Measurements from ENCODE around the gene TBC1D9.

Gene TBC1D9

DNA sequence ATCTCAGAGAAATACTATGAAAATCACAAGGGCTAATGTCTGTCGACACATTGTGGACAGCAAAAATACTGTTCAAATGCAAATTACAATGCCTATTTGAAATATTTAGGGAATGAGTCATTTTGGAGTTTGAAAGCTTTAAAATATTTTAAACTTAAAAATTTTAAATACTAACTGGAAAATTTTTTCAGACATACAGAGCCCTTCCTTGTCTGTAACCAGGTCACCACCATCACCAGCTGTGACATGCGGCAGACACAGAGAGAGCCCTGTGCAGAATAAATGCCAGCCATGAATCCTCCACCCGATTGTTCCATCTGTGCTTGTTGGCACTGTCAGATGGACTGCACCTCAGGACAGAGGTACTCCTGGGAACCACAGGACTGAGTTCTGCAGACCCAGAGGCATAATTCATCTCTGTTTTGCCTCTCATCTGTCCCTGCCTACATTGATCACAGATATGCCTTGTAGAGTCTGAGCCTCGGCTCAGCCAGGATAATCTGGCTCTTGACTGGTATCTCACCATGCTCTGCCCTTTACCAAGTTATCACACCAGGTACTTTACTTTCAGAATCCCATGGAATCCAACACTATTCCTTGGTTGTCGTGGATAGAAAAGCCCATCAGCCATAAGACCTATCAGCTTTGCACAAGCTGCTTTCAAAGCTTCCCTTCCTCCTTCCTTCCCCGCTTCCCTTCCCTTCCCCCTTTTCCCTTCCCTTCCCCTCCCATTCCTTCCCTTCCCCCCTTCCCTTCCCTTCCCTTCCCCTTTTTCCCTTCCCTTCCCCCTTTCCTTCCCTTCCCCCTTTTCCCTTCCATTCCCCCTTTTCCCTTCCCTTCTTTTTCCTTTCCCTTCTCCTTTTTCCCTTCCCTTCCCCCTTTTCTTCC is 67.2 kb downstream of the TBC1D9 start:
- no peak for DNase-seq

DNA sequence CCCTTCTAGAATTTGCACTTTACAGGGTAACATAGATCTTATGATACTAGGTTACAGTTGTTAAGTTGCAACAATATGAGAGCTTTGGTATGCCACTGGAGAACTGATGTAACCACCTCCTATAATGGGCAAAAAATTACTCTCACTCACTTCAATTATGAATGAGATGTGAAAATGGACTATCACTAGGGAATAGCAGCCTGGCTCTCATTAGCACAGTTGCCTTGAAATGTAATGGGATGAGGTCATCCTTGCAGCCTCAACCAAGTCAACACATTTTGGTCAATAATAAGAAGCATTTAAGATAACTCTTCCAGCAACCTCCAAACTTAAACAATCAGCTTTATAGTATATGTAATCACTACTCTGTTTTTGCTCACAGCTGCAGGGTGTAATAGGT is 69.4 kb downstream of the TBC1D9 start:
- no peak for DNase-seq

DNA sequence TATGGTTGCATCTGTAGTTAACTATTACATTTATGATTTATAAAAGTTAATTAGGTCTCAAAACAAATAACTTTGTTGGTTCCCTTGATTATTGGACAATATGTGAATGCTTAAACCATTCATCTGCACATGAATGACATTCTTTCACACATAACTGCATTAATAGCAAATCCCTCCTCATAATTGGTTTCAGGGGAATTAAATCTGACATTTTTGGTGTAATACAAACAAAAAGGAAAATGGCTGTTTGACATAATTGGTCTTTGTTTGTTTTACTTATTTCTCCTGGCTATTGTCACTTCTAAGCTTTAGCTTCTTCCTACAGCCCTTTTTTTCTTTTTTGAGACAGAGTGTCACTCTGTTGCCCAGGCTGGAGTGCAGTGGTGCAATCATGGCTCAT is 71.9 kb downstream of the TBC1D9 start:
- DNase-seq: no peak

DNA sequence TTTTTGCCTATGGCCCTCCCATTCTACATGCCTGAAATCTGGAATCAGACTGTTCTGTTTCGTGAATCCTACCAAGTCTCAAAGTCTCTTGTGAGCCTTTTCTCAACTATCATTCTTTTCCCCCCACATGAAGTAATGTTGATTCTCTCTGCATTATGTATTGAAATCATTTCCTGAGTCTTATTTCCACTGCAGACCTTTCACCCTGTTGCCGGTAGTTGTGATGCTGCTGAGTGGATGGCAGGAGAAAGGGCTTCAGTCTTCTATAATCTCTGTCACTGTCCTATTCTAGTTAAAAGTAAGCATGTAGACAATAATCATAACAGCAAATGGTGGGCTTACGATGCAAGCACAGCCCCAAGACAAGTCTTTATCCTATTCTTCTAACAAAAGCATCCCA is 75.0 kb downstream of the TBC1D9 start:
- no peak for DNase-seq

DNA sequence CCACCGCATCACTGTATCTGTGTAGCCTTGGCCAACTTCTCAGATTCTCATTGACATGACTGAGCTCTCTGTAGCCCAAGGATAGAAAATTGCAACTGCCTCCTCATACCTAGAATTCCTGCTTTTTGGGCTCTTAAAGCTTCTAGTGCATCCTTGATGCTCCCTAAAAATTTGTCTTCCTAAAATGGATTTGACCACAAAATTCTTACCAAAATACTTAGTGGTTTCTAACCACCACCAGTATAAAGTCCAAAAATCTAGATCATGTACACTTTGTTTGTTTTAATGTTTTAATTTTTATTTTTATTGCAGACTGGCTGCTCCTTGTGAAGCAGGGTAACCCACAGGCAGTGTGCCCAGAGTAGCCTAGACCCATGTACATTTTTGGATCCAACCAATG is 75.5 kb downstream of the TBC1D9 start:
- DNase-seq: no peak

DNA sequence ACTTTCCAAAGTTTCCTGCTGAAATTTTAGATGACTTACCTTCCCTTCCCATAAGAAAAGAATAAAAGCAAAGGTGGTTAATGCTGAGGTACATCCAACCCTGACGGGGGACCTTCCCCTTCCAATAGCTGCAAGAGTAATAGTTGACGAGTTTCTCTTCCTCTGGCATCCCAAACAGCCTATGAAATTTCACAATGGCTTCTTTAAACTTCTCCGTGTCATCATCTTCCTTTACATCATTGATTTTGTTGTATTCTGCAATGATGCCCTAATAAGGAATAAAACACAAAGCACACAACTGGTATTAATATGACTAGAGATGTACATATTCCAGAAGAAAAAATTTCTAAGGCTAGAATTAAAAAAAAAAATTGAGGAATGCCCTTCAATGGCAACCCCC is 76.6 kb downstream of the TBC1D9 start:
- no peak for DNase-seq

DNA sequence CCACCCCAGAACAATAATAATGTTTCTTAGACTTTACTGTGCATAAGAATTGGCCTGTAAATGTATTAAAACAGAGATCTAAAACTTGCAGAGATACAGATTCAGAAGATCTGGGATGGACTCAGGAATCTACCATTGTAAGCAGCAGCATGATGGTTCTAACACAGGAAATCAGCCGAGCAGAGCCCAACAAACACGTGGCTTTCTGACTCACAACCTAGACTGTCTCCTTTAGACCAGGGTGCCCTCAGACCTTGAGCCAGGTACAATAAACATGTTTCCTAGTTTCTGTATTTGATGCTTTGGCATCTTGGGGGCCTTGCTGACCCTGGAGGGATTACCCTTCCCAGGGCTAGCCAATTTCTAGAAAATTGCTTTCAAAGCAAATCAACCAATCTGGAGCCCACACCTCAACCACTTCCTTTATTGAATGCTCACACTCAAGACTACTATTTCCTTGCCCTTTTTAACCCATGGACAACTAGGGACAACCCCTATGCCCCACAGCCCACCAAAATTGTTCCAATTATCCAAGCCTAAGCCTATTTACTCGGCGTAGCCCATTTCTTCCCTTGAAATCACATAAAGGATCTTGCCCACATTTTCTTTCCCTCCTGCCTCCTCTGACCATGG is 80.5 kb downstream of the TBC1D9 start:
- DNase-seq: no peak

DNA sequence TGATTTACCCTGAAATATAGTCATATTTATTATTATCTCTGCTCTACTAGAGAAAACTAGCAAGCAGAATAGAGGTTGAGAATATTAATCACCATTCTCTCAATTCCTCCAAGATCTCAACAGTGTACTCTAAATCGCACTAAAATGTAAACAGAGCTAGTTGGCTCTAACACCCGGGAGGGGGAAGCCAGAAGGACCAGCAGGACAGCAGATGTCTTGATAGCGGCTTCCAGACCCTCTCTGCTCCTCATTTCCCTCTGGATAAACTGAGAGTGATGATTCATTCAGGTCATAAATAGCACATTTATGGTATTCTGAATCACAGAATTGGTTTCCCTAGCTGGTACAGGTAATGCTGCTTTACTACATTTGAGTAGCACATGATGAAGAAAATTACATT is 82.5 kb downstream of the TBC1D9 start:
- no peak for DNase-seq

DNA sequence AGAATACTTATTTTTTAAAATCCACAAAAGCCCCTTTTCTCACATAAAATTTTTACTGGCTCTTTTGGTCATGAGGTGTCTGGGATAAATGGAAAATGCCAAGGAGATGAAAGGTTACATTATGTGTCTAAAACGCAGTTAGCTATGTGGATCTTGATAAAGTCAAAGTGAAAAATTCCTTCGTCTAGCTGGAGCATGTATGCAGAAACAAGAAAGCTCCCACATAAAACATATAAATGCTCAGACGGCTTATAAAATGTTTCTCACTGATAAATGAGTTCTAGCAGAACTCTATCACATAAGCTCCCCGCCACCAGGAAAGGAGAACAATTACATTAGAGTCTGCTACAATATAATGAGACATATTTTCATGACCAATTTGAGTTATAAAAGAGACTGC is 83.8 kb downstream of the TBC1D9 start:
- no peak for DNase-seq

DNA sequence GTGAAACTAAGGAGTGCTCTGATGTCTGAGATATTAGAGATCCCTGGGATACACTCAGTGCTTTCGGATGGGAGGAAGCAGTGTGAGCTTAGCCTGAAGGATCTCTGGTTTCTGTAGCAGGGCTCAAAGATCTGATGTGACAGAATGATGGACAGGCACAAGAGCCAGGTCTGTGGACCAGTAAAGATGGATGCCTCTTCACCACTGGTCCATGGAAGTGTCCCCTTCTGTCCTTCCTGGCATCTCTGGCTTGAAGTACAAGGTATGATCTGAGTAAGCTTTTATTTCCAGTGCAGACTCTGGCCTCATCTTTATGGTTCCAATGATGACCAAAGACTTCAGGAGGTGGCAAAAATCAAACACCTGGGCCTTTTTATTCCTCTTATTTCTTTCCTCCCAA is 88.1 kb downstream of the TBC1D9 start:
- DNase-seq: no peak

DNA sequence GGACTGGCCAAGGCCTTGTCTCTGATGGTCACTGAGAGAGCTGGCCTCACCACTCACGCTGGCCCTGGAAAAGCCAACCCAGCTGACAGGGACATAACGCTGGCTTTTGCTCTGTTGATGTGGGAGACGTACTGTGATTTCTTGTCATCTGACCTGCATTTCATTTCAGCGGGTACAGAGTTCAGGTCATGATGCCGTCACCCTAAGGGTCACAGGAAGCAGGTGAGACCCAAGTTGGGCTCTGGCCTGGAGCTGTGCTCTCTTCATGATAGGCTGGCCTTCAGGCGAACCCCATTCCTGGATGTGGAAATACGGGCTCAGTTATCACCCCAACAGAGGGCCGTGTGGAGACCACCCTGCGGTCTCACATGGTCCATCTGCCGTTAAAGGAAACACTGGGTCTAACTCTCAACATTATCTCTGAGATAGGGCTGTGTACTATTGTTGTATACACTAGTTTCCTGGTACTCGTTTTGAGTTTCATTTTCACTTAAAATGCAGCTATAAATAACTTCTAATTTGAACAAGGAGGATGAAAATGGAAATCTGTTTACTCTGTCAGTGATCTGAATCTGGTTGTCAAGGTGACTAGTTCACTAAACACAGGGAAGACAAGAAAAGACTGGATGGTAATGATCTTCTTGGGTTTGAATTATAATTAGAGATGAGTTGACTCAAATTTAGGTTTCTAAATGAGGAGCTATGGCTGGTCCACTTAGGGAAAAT is 89.1 kb downstream of the TBC1D9 start:
- no peak for DNase-seq

DNA sequence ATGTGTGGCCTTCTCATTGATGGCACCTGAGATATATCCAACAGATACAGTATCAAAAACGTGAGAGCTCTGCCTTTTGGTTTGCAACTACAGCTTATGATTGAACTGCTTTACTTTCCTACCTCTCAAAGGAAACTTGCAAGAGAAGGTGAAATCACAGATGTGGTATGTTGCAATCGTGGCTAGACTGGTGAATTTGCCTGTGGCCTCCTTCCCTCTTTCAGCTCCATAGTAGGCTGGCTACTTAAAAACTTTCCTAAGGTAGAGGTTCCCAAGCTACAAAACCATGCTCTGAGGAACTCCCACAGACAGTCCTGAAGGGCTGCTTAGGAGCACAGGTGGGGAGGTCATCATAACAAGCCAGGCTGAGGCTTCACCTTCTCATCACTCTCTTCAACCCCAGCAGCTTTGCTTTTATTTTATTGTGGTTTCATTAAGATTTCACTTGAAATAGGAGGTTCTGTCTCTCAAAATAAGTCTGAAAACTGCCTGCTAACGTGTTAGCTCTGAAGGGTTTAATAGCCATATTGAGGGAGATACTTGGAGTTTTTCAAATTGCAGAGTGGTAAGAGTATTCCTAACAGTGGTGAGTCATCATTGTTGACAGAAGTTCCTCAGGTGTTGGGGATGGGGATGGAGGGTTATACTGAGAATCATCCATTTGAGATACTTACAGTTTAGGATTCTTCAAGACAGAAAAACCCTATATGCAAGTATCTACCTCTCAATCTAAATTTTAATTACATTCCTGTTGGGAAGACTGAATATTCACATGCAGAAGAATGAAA is 93.9 kb downstream of the TBC1D9 start:
- no peak for DNase-seq

DNA sequence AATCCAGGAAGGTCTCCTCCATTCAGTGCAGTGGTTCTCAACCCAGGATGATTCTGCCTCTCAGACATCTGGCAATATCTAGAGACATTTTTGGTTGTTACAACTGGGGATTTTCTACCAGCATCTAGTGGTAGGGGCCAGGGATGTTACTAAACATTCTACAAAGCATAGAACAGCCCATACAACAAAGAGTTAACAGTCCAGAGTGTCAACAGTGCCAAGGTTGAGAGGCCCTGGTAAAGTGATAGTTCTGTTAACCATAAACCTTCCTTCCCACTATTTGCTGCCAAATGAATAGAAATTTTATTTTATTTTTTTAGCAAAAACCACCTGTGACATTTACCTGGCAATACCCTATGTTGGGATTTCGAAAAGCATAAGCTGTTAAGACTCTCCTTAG is 94.6 kb downstream of the TBC1D9 start:
- no peak for DNase-seq

DNA sequence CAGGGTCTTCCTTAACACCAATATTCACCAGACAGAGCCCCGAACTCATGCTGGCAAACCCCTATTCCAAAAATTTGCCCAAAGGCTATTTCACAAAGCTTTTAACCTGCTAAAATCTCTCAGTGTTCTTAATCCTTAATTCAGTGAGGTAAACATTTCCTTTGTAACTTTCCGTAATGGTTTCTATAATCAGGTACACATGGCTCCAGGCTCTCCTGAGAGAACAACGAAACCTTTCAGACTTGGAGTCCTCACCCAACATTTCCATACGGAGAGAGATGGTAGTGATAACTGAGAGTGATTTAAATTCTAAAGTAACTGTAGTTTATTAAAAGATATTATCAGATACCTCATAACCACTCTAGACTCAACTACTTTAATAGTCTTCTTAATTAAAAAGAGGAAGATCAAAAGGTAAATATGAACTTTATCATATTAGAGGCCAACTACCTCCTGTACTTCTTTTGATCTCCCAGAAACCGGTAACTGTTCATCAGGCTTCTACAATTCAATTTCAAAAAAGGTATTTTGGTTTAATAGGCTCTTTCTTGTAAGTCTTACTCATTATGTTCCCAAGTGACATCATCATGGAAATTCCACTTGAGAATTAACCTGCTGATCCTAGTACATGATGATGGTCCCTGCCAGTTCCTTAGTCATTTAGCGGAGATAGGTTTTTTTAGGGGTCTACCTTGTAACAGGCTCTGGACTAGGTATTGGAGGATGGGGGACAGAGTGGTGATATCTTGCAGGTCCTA is 96.1 kb downstream of the TBC1D9 start:
- DNase-seq: no peak

DNA sequence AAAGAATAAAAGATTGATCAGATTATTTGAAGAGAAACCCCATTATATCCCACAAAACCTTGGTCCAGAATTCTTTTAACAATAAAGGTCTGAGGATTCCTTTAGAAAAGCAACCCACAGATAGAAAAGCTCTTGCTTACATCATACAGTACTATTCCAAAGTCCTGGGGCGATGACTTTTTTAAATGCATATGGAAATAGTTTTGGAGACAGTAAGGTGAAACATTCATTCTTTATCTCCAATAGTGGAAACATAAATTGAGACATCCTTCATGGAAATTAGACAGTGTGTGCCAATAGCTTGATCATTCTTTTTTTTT is 101.7 kb downstream of the TBC1D9 start:
- DNase-seq: no peak

DNA sequence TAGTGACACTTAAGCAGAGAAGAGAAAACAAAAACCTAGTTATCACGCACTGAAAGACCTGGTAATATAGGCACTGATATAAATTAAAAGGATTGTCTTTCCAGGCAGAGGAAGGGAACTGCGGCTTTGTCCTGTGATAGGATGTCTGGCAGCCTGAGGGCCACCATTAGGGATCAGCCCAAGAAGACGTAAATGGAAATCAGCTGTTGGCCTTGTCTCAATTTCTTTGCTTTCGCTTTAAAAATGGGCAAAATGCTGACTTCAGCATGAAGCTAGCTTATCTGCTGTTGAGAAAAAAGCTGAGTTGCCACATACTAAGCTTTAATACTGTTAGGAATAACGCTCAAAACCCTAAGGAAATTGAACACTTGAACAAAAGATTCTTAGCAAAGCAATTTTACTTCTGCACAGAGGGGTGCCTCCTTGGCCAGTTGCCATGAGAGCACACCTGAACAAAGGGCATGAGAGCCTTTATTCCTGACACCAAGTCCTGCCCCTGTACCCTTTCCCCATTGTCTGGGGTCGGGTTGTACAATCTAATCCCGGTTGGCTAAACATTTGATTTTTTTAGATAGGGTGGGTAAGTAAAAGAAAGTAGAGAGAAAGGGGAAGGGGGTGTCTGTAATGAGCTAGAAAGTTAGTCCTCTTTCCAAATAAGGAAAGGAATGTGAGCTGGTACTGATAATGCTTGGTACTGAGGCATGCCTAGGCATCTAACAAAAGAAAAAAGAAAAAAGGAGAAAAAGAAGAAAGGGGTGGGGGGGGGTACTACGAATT is 102.3 kb downstream of the TBC1D9 start:
- no peak for DNase-seq

DNA sequence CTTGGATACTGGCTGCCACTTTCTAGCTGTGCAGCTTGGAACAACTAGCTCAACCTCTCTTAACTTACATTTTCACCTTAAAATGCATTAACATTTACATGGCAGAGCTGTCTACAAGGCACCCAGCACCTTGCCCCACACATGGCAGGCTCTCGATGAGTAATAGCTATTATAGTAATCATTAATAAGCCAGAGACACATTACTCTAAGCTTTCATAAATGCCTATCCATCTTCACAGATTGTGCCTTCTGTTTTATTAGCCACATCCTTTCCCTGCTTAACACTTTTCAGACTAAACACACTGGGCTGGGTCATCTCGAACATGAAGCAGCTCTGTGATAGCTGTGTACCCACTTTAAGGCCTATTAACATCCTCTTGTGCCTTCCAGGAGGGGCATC is 103.6 kb downstream of the TBC1D9 start:
- no peak for DNase-seq

DNA sequence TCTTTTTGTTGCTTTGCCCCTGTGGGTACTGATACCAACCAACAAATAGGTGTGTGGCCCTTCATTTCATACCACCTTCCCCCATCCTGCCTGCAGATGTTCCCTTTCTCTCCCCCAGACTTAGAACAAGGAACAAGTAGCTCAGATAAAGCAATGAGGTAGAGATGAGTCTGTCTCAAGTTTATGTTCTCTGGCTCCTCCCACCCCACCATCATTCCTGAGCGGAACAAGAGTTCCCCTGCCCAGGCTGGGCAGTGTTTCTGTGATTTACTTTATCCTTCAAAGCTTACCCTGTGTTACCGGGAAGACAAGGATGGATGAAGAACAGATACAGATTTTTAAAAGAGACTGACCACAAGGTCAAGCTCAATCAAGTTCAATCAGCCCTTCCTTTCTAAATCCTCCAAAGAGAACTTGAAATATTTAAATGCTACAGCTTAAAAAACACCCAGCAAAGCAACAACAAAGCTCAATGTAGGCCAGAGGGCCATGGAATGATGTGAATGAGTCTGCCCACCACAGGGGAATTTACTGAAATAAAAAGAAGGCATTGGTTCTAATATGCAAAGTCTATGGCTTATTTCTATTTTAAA is 107.4 kb downstream of the TBC1D9 start:
- no peak for DNase-seq

DNA sequence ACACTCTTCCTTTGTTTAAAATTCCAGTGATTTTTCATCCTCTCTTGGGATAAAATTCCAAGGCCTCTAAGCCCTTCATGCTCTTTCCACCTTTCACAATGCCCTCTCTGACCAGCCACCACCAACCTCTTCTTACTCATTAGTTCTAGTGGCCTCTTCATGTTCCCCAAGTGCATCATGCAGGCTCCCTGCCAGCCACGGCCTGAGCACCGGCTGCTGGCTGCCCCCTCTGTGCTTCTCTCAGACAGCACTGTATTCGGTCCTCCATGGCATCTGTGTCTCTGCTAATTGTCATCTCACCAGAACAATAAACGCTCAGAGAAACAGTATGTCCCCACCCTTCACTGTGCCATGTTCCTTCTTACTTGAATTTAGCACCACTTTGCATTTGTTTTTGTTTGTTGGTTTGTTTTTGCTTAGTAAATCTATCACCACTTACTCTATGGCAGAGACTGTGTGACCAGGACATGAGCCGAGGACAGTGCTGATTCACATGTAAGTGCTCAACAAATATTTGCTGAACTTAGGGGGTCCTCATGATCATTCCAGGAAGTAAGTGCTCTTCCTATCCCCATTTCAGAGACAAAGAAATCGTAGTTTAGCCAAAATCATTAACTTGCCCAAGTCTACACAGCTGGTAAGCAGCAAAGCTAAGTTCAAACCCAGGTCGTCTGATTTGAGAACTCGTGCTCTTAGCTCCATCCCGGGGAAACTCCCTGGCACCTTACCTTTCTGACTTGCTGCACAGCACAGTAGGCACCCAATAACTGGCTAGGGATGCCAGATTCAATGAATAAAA is 110.4 kb downstream of the TBC1D9 start:
- no peak for DNase-seq

DNA sequence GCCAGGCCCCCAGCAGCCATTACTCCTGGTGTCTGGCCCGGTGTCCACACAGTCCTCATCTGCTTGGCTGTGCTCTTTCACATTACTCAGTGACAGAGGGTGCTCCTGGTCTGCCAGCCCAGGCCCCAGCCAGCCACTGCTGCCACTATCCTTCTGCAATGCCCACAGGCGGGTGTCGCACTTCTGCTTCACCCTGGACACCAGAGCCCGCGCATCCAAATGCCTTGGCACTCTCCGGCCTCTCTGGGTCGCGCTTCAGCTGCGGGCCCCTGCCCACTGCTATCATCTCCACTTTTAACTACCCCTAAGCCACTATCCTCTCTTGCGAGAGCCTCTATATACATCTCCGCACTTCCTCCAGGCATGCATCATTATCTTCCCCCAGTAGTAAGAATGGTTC is 111.0 kb downstream of the TBC1D9 start:
- DNase-seq: no peak
